ENCODE results near the gene HAO1.
"Not testable (repeated sequence)": the region's sequence is repeated elsewhere in the genome, so short reads cannot be mapped to it uniquely, and the experiment has no call there.

The HAO1 gene

DNA sequence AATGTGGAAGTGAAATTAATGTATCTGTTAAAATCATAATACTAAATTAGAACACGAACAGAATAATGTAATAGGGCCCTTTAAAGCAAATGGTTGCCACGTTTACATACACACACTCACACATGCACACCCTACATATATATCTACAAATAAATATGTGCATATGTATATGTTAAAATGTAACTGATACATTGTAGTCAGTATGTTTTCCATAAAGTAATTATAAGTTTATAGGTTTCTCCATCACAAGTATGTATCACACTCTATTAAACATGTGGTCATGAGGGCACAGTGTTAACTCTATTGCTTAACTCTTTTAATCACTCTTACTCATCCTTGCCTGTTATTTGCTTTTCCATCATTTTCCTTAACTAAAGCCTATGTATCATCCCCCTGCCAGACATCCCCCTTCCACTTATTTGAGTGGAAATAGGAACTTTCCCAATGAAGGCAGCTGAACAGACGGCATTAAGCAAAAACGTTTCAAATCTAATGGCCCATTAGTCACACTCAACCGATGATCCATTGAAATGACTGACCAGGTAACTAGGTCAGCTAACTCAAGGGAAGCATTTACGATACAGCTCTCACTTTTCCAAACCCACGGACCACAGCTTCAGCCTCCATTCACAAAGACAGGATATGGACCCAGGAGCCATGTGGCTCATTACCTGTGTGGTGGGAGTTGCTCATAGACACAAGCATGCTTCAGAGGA, 89.3 kb downstream of the HAO1 start:
- FAIRE-seq: no peak

DNA sequence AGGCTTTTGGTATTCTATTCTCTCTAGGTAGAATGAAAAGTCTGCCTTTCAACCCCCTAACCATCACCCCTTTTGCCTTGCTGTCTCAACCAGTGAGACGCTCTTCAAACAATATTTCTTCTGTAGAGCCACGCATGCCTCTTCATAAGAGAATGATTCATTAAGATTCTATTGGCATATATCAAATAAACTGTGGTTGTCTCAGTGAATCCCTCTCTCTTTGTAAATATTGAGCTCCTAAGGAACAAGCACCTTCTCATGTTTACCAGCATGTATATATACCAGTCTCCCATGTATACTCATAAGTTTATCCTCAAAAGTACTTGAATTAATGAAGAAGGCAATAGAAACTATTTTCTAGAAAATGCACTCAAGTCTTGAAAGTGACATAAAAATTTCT, 90.6 kb downstream of the HAO1 start:
- no peak for FAIRE-seq

- no peak for FAIRE-seq
Measured at GRCh38 chr20:7848351-7848750, 91.9 kb downstream of the HAO1 start.

DNA sequence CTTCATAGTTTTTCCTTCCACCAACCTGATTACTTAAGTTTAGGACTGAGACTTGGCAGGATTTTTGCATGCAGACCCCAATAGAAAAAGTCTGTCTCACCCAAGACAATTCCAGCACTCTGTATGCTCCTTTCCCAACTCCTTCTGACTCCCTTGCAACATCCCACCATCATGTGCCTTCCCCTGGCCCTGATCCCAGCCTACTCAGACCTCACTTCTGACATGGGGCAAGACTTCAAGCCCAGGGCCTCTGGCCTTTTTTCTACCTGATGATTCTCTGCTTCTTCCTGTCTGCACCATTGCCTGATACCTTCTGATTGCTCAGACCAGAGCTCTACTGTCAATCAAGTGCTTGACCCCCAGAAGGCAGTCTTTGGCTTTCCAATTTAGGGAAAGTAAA, 96.6 kb downstream of the HAO1 start:
- no peak for FAIRE-seq

- FAIRE-seq: no peak
Measured at GRCh38 chr20:7841971-7842310, 98.3 kb downstream of the HAO1 start.

DNA sequence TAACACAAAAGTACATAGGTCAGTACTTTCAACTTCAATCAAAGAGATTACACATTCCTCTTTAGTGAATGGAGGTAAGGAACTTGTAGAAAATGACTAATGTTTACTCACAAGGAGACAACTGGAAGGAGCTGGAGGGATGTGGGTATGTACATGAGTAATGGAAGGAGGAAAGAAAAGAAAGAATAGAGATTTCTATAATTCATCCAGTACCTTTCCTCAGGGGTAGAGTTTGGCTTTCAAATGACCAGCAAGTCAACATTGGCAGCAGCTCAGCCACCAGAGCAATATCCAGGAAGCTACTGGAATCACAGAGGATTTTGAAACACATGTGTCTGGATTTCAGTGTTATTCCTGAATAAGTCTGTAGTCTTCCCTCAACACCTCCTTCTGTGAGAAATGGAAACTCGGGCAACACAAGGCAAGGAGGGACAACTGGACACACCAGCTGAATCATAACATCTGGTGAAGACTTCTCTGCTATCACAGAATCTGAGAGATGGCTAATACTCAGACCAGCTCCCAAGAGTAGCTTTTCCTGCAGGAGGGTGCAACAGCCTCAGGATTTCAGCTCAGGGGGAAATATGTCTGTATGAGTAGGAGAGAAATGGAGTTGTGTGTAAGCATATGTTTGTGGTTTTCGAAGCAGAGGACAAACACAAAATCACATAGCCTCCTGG, 98.8 kb downstream of the HAO1 start:
- FAIRE-seq: no peak

DNA sequence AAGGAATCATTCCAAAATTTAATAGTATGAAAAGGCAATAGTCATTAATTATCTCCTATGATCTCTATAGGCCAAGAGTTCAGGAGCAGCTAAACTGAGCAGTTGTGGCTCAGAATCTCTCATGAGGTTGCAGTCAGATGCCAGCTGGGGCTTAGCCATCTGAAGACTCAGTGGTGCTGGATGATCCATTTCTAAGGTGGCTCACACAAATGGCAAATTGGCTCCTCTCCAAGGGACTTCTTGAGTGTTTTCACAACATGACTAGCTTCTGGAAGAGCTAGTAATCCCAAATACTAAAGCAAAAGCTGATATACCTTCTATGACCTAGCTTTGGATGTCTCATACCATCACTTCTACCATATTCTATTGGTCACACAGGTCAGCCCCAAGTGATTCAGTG, 104.2 kb downstream of the HAO1 start:
- no peak for FAIRE-seq

DNA sequence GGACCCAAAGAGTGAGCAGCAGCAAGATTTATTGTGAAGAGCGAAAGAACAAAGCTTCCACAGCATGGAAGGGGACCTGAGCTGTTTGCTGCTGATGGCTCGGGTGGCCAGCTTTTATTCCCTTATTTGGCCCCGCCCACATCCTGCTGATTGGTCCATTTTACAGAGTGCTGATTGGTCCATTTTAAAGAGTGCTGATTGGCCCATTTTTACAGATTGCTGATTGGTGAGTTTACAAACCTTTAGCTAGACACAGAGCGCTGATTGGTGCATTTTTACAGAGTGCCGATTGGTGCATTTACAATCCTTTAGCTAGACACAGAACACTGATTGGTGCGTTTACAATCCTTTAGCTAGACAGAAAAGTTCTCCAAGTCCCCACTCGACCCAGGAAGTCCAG, 105.8 kb downstream of the HAO1 start:
- FAIRE-seq: not testable (repeated sequence)

Measured in TTC549 (cell line).